Activated naive CD4-positive, alpha-beta T cell treated with anti-CD3 and anti-CD28 coated beads for 36 hours (primary cell): ENCODE measurements around the gene MROH8. TPM values are rescaled to one million over a fixed set of nuclear protein-coding genes. Genes with fewer than 3 reads are reported as not detected.
"Not testable (repeated sequence)": the region's sequence is repeated elsewhere in the genome, so short reads cannot be mapped to it uniquely, and the experiment has no call there.

Source experiments
- CTCF ChIA-PET: fragments of 350-600 bp; sonication (Branson Sonifier 250); formaldehyde crosslinking; loops from one replicate; lab custom pipeline; 2021; ENCODE audit warnings: antibody characterized with exemption; lab: Charles Lee
- DNase-seq: peaks from one replicate; pipeline ENCODE4 v3.0.0-alpha.2; 2020
- H3K27ac Mint-ChIP-seq: one replicate; pipeline ENCODE4 v1.8.0; 2021; ENCODE audit warnings: mild to moderate bottlenecking, mixed read lengths
- H3K27me3 Mint-ChIP-seq: one replicate; pipeline ENCODE4 v1.8.0; 2021; ENCODE audit warnings: low read depth, mixed read lengths
- H3K36me3 Mint-ChIP-seq: one replicate; pipeline ENCODE4 v1.8.0; 2021; ENCODE audit warnings: low read depth, mixed read lengths
- H3K4me1 Mint-ChIP-seq: one replicate; pipeline ENCODE4 v1.8.0; 2021; ENCODE audit warnings: low read depth, mixed read lengths
- H3K4me3 Mint-ChIP-seq: one replicate; pipeline ENCODE4 v1.8.0; 2021; ENCODE audit warnings: mild to moderate bottlenecking, moderate library complexity, mixed read lengths
- H3K9me3 Mint-ChIP-seq: one replicate; pipeline ENCODE4 v1.8.0; 2021; ENCODE audit warnings: mixed read lengths
- intact Hi-C: fragments of 100-400 bp; cut with micrococcal nuclease; formaldehyde crosslinking; loops from one replicate; pipeline ENCODE4 v1.15.1; 2023
- total RNA-seq, 2 experiments: library from RNA; stranded (reverse); gene quantifications; one replicate each; pipeline ENCODE4 v1.2.3, GENCODE V29; 2021

MROH8 gene
- total RNA-seq, 2 experiments from 2014 or later, result 0.54 to 0.91 TPM

GRCh38 chr20:37147250-37147649, 32.1 kb downstream of the MROH8 start:
- Mint-ChIP-seq H3K27ac (no peak overlapping the region), H3K27me3 (no peaks in the 10 kb centered on the region), H3K4me1 (no peaks in the 10 kb centered on the region), H3K4me3 (no peak overlapping the region), H3K36me3 (no peaks in the 10 kb centered on the region), H3K9me3 (no peaks in the 10 kb centered on the region)
- no peak for DNase-seq
- CTCF ChIA-PET, result no interaction called here
- intact Hi-C loops, result no loop called here

- CTCF ChIA-PET, result no interaction called here
- Mint-ChIP-seq H3K27me3 (no peaks in the 10 kb centered on the region), H3K9me3 (no peaks in the 10 kb centered on the region), H3K4me1 (no peaks in the 10 kb centered on the region), H3K36me3 (no peaks in the 10 kb centered on the region), H3K4me3 (no peak overlapping the region), H3K27ac (no peak overlapping the region)
- intact Hi-C loops, result no loop called here
- DNase-seq, result no peak
These were observed 34.4 kb downstream of the MROH8 start for GRCh38 chr20:37144856-37145404.

- Mint-ChIP-seq H3K4me1 (no peaks in the 10 kb centered on the region), H3K36me3 (no peaks in the 10 kb centered on the region), H3K27ac (no peak overlapping the region), H3K4me3 (no peak overlapping the region), H3K9me3 (no peaks in the 10 kb centered on the region), H3K27me3 (no peaks in the 10 kb centered on the region)
- CTCF ChIA-PET, result no interaction called here
- intact Hi-C loops, result no loop called here
- DNase-seq, result no peak
These were observed 36.6 kb downstream of the MROH8 start for GRCh38 chr20:37142708-37143107.

- Mint-ChIP-seq H3K9me3 (no peaks in the 10 kb centered on the region), H3K27ac (no peak overlapping the region), H3K27me3 (no peaks in the 10 kb centered on the region), H3K36me3 (no peaks in the 10 kb centered on the region), H3K4me1 (no peaks in the 10 kb centered on the region), H3K4me3 (no peak overlapping the region)
- CTCF ChIA-PET, result interaction anchor here (0.5 kb wide), 1 partner anchor 1145 kb away, joined by 4 read pairs; no protein-coding TSS in a partner anchor
- intact Hi-C loops, result no loop called here
- DNase-seq, result no peak
These were observed 41.8 kb downstream of the MROH8 start for GRCh38 chr20:37137547-37137946.

- Mint-ChIP-seq H3K4me1 (no peaks in the 10 kb centered on the region), H3K36me3 (no peaks in the 10 kb centered on the region), H3K27me3 (no peaks in the 10 kb centered on the region), H3K4me3 (no peak overlapping the region), H3K27ac (no peak overlapping the region), H3K9me3 (no peaks in the 10 kb centered on the region)
- intact Hi-C loops, result no loop called here
- no peak for DNase-seq
- CTCF ChIA-PET, result no interaction called here
These were observed 45.4 kb downstream of the MROH8 start for GRCh38 chr20:37133952-37134351.

- no peaks in the 10 kb centered on the region for H3K4me1 Mint-ChIP-seq
- no peaks in the 10 kb centered on the region for H3K36me3 Mint-ChIP-seq
- H3K27ac Mint-ChIP-seq, result no peak overlapping the region
- CTCF ChIA-PET, result interaction anchor here (1.0 kb wide), 1 partner anchor 60 kb away, joined by 3 read pairs; no protein-coding TSS in a partner anchor
- no peak for DNase-seq
- no peaks in the 10 kb centered on the region for H3K9me3 Mint-ChIP-seq
- no peaks in the 10 kb centered on the region for H3K27me3 Mint-ChIP-seq
- H3K4me3 Mint-ChIP-seq, result no peak overlapping the region
- intact Hi-C loops, result no loop called here
These were observed 47.9 kb downstream of the MROH8 start for GRCh38 chr20:37131486-37131885.

GRCh38 chr20:37128803-37129202, 50.5 kb downstream of the MROH8 start:
- Mint-ChIP-seq H3K36me3 (no peaks in the 10 kb centered on the region), H3K27me3 (no peaks in the 10 kb centered on the region), H3K4me1 (no peaks in the 10 kb centered on the region), H3K4me3 (no peak overlapping the region), H3K27ac (no peak overlapping the region), H3K9me3 (peaks cover 2% of the 10 kb centered on the region)
- DNase-seq, result no peak
- CTCF ChIA-PET, result no interaction called here
- intact Hi-C loops, result no loop called here

- H3K36me3 Mint-ChIP-seq, result not testable (repeated sequence)
These were observed 53.1 kb downstream of the MROH8 start for GRCh38 chr20:37126290-37126689.

GRCh38 chr20:37123441-37123840, 55.9 kb downstream of the MROH8 start:
- CTCF ChIA-PET, result no interaction called here
- Mint-ChIP-seq H3K36me3 (no peaks in the 10 kb centered on the region), H3K27ac (no peak overlapping the region), H3K4me3 (no peak overlapping the region), H3K9me3 (peaks cover 2% of the 10 kb centered on the region), H3K27me3 (no peaks in the 10 kb centered on the region), H3K4me1 (no peaks in the 10 kb centered on the region)
- intact Hi-C loops, result no loop called here
- no peak for DNase-seq

More at GRCh38 chr20:37126290-37126689, 53.1 kb downstream of the MROH8 start:
- H3K27ac Mint-ChIP-seq, H3K4me1 Mint-ChIP-seq, CTCF ChIA-PET, H3K27me3 Mint-ChIP-seq, DNase-seq, intact Hi-C loops, H3K4me3 Mint-ChIP-seq, H3K9me3 Mint-ChIP-seq: not testable (repeated sequence)

- no peaks in the 10 kb centered on the region for H3K27me3 Mint-ChIP-seq
These were observed 58.9 kb downstream of the MROH8 start for GRCh38 chr20:37120497-37120896.

GRCh38 chr20:37119356-37120036, 59.9 kb downstream of the MROH8 start:
- Mint-ChIP-seq H3K4me1 (no peaks in the 10 kb centered on the region), H3K4me3 (no peak overlapping the region), H3K27ac (no peak overlapping the region), H3K27me3 (no peaks in the 10 kb centered on the region), H3K9me3 (peaks cover under 1% of the 10 kb centered on the region), H3K36me3 (no peaks in the 10 kb centered on the region)
- CTCF ChIA-PET, result no interaction called here
- intact Hi-C loops, result no loop called here
- DNase-seq, result no peak

More at GRCh38 chr20:37120497-37120896, 58.9 kb downstream of the MROH8 start:
- no peak for DNase-seq
- Mint-ChIP-seq H3K4me1 (no peaks in the 10 kb centered on the region), H3K9me3 (peaks cover 2% of the 10 kb centered on the region), H3K27ac (no peak overlapping the region), H3K36me3 (no peaks in the 10 kb centered on the region), H3K4me3 (no peak overlapping the region)
- CTCF ChIA-PET, result no interaction called here
- intact Hi-C loops, result no loop called here

- CTCF ChIA-PET, result no interaction called here
- H3K27me3 Mint-ChIP-seq, result no peaks in the 10 kb centered on the region
- intact Hi-C loops, result no loop called here
- H3K36me3 Mint-ChIP-seq, result no peaks in the 10 kb centered on the region
- DNase-seq, result no peak
- no peaks in the 10 kb centered on the region for H3K9me3 Mint-ChIP-seq
- no peaks in the 10 kb centered on the region for H3K4me1 Mint-ChIP-seq
- H3K4me3 Mint-ChIP-seq, result no peak overlapping the region
- no peak overlapping the region for H3K27ac Mint-ChIP-seq
These were observed 65.3 kb downstream of the MROH8 start for GRCh38 chr20:37114012-37114411.

- DNase-seq, result no peak
- H3K4me1 Mint-ChIP-seq, result no peaks in the 10 kb centered on the region
- intact Hi-C loops, result no loop called here
- H3K4me3 Mint-ChIP-seq, result no peak overlapping the region
- H3K27me3 Mint-ChIP-seq, result no peaks in the 10 kb centered on the region
- H3K27ac Mint-ChIP-seq, result no peak overlapping the region
- CTCF ChIA-PET, result no interaction called here
- no peaks in the 10 kb centered on the region for H3K9me3 Mint-ChIP-seq
- H3K36me3 Mint-ChIP-seq, result no peaks in the 10 kb centered on the region
These were observed 67.4 kb downstream of the MROH8 start for GRCh38 chr20:37111926-37112455.
